Body of pancreas (tissue), 4 donors: ENCODE data around the gene MYO7B. TPM values are rescaled to one million over a fixed set of nuclear protein-coding genes. Genes with fewer than 3 reads are reported as not detected.

Experiments
- ATAC-seq: fragments of 150-250 bp; one replicate; pipeline ENCODE4 v1.9.1; 2016
- DNase-seq, 4 donors: peaks; one replicate each; pipeline ENCODE4 v3.0.0-alpha.2; 2019
- H3K27ac ChIP-seq, 4 donors: fragments of 200-600 bp; sonication (generic); 1 replicate in 3 of 4; 2 replicates in 1 of 4; pipeline versions ENCODE4 v1.5.1 to v1.6.1; 2016 to 2019; ENCODE audit warnings: mild to moderate bottlenecking in 1 of 4, mixed read lengths in 1 of 4, moderate library complexity in 1 of 4
- H3K27me3 ChIP-seq, 2 donors: fragments of 200-600 bp; sonication (generic); one replicate each; pipeline ENCODE4 v1.6.0; 2016; ENCODE audit warnings: mild to moderate bottlenecking in 1 of 2
- H3K36me3 ChIP-seq, 2 donors: fragments of 200-600 bp; sonication (generic); replicated peaks in 1 of 2; 2 replicates each; pipeline ENCODE4 v1.5.1; 2016; ENCODE audit warnings: low read depth in 2 of 2; ENCODE audit not compliant: insufficient read depth in 1 of 2
- H3K4me1 ChIP-seq: fragments of 200-600 bp; sonication (generic); one replicate; pipeline ENCODE4 v1.6.0; 2016
- H3K4me3 ChIP-seq, 2 donors: fragments of 200-600 bp; sonication (generic); 1 replicate in 1 of 2; 2 replicates in 1 of 2; pipeline ENCODE4 v1.5.1; 2016 to 2019
- H3K9me3 ChIP-seq, 3 donors: fragments of 200-600 bp; sonication (generic); 1 replicate in 2 of 3; 2 replicates in 1 of 3; pipeline ENCODE4 v1.5.1; 2016
- POLR2A ChIP-seq, 3 donors: fragments of 450-650 bp; IDR thresholded peaks; one replicate each; pipeline ENCODE4 v1.6.1; 2016; ENCODE audit warnings: antibody characterized with exemption in 3 of 3, mild to moderate bottlenecking in 2 of 3
- WGBS, 2 donors: methylation state at CpG; one replicate each; pipeline ENCODE4 v1.1.5; 2017; 5-methylcytosine and 5-hydroxymethylcytosine counted together
- intact Hi-C: fragments of 100-400 bp; cut with DNase I; formaldehyde crosslinking; loops from one replicate; pipeline ENCODE4 v1.15.1; 2023
- total RNA-seq, 2 donors: library from RNA; depleted of rRNA; stranded (reverse); fragments of >200 nt; gene quantifications; one replicate each; pipeline ENCODE4 v1.1.0, GENCODE V29; 2016
- TF ChIP-seq, protein P1 (sequence below), 7 experiments: fragments of 450-650 bp in 4 of 7; fragments of 200-600 bp in 3 of 7; sonication (generic) in 3 of 7; IDR thresholded peaks; one replicate each; pipeline ENCODE4 v1.5.1; 2016 to 2019; ENCODE audit warnings: antibody characterized with exemption in 7 of 7

MYO7B gene
- total RNA-seq, 2 donors from 2014 or later, result 0.33 to 1.8 TPM

DNA sequence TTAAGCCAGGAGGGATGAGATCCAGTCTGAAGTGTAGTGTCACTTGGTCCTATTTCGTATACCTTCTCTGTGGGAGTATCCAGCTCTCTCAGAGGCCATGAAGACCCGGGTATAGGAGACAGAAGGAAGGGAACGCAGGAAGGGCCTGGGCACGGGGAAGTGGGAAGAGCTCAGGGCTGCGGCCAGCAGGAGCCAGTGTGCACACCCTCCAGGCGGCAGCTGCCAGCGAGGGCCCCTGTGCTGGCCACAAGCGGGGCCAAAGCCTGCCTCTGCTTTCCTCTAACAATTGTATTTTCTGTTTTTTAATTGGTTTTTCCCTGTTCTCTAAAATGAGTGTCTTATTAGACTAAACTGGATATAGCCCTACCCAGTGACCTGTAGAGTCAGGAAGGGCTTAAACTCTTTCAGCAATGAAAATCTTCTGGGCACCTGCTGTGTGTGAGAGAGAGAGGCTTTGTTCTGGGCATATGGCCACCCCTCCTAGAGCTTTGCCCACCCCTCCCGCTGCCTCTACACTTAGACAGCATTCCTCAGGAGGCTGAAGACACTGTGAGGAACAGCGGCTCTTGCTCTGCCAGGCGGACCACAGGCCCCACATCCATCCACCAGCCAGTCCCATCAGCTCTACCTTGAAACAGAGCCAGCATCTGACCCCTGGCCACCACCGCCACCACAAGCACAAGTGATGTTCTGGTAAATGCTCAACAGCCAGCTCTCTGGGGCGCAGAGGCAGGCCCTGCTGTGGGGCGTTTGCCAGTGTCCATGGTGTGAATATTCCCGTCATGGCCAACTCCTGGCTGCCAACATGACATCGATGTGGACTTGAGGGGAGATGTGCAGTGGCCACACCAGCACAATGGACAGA, 120.0 kb downstream of the MYO7B start:
- DNase-seq, result no peak
- H3K27ac ChIP-seq, result peak overlapping the region in 1 of 4 donors; percentile 11
- WGBS, 2 donors, result 76 to 79% methylated on average over 11 to 16 of the region's 16 CpGs
- H3K4me3 ChIP-seq, result no peak overlapping the region
- H3K36me3 ChIP-seq, result no peaks in the 10 kb centered on the region
- peaks cover 4% of the 10 kb centered on the region for H3K4me1 ChIP-seq
- no peaks in the 10 kb centered on the region for H3K9me3 ChIP-seq
- intact Hi-C loops, result no loop called here
- H3K27me3 ChIP-seq, result no peaks in the 10 kb centered on the region
- TF ChIP-seq, protein P1, sequence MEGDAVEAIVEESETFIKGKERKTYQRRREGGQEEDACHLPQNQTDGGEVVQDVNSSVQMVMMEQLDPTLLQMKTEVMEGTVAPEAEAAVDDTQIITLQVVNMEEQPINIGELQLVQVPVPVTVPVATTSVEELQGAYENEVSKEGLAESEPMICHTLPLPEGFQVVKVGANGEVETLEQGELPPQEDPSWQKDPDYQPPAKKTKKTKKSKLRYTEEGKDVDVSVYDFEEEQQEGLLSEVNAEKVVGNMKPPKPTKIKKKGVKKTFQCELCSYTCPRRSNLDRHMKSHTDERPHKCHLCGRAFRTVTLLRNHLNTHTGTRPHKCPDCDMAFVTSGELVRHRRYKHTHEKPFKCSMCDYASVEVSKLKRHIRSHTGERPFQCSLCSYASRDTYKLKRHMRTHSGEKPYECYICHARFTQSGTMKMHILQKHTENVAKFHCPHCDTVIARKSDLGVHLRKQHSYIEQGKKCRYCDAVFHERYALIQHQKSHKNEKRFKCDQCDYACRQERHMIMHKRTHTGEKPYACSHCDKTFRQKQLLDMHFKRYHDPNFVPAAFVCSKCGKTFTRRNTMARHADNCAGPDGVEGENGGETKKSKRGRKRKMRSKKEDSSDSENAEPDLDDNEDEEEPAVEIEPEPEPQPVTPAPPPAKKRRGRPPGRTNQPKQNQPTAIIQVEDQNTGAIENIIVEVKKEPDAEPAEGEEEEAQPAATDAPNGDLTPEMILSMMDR (IDR thresholded peaks at IDR 0.05), result no peak
- TF ChIP-seq POLR2A (IDR thresholded peaks at IDR 0.05), result no peak
- no peak for ATAC-seq

DNA sequence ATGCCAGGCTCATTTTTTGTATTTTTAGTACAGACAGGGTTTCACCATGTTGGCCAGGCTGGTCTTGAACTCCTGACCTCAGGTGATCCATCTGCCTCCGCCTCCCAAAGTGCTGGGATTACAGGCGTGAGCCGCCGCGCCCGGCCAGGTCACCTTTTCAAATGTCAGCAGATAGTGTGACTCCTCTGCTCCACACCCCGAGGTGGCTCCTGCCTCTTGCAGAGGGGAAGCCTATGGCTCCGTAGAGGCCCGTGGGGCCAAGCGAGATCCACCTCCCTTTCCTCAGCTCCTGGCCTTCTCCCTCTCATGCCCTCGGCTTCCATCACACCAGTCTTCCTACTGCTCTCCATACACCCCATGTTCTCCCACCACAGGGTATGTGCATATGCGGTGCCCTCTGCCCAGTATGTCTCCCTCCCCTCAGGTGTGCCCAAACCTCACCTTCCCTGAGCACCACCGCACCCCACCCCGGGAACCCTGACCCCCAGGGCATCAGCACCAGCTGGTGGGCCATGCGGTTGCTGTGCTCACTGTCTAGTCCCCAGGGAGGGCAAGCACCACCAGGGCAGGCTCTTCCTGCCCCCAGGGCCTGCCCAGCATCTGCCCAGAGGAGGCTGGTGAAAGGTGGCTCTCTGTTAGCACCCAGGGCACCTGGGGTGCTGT, 121.2 kb downstream of the MYO7B start:
- DNase-seq, result no peak
- H3K27ac ChIP-seq, result no peak overlapping the region
- H3K36me3 ChIP-seq, result no peaks in the 10 kb centered on the region
- TF ChIP-seq POLR2A (IDR thresholded peaks at IDR 0.05), result no peak
- TF ChIP-seq, protein P1 (IDR thresholded peaks at IDR 0.05), result no peak
- no peak for ATAC-seq
- no peak overlapping the region for H3K4me3 ChIP-seq
- WGBS, 2 donors, result 81% methylated on average over 13 to 15 of the region's 15 CpGs
- intact Hi-C loops, result no loop called here
- H3K27me3 ChIP-seq, result no peaks in the 10 kb centered on the region
- peaks cover 4% of the 10 kb centered on the region for H3K4me1 ChIP-seq
- no peaks in the 10 kb centered on the region for H3K9me3 ChIP-seq

DNA sequence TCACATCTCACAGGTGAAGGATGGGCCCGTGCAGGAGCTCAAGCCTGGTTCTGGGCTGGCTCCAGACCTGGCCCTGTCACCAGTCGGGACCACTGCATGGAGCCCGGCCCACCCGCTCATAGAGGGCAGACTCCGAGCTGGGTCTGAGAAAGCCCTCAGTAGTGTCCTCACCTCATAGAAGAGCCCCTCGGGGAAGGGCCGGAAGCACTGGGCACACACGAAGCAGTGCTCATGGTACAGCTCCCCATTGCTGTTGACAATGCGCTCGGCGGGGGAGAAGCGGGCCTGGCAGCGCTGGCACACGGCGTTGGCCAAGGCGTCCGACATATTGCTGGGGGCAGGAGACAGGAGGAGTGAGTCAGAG, 121.7 kb downstream of the MYO7B start:
- no peaks in the 10 kb centered on the region for H3K27me3 ChIP-seq
- no peaks in the 10 kb centered on the region for H3K9me3 ChIP-seq
- H3K4me3 ChIP-seq, result no peak overlapping the region
- no peaks in the 10 kb centered on the region for H3K36me3 ChIP-seq
- H3K27ac ChIP-seq, result no peak overlapping the region
- no peak for DNase-seq
- H3K4me1 ChIP-seq, result peaks cover 4% of the 10 kb centered on the region
- TF ChIP-seq, protein P1 (IDR thresholded peaks at IDR 0.05), result no peak
- no peak for TF ChIP-seq POLR2A (IDR thresholded peaks at IDR 0.05)
- ATAC-seq, result no peak
- WGBS, 2 donors, result 65 to 80% methylated on average over 9 to 17 of the region's 17 CpGs
- intact Hi-C loops, result no loop called here

DNA sequence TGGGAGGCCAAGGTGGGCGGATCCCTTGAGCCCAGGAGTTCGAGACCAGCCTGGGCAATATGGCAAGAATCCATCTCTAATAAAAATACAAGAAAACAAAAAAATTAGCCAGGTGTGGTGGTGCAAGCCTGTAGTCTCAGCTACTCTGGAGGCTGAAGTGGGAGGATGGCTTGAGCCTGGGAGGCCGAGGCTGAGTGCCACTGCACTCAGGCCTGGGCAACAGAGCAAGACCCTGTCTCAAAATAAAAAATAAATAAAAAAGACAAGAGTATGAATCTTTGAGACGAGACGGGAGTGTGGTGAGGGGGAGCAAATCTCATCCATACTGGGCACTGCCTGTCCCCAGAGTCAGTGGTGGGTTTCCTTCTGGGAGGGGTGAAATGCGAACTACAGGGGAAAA, 122.7 kb downstream of the MYO7B start:
- TF ChIP-seq POLR2A (IDR thresholded peaks at IDR 0.05), result no peak
- TF ChIP-seq, protein P1 (IDR thresholded peaks at IDR 0.05), result no peak
- no peaks in the 10 kb centered on the region for H3K4me1 ChIP-seq
- ATAC-seq (no peak), DNase-seq (no peak)
- no peaks in the 10 kb centered on the region for H3K36me3 ChIP-seq
- H3K4me3 ChIP-seq, result no peak overlapping the region
- peak overlapping the region in 1 of 4 donors; percentile 44 for H3K27ac ChIP-seq
- intact Hi-C loops, result no loop called here
- WGBS, 2 donors, result 86 to 88% methylated on average over 6 of the region's 6 CpGs
- no peaks in the 10 kb centered on the region for H3K27me3 ChIP-seq
- no peaks in the 10 kb centered on the region for H3K9me3 ChIP-seq
